ENCODE results near the gene ARHGAP11B.
A peak's percentile ranks its signal among the peaks of the same experiment; 100 is the strongest.

The ARHGAP11B gene

DNA sequence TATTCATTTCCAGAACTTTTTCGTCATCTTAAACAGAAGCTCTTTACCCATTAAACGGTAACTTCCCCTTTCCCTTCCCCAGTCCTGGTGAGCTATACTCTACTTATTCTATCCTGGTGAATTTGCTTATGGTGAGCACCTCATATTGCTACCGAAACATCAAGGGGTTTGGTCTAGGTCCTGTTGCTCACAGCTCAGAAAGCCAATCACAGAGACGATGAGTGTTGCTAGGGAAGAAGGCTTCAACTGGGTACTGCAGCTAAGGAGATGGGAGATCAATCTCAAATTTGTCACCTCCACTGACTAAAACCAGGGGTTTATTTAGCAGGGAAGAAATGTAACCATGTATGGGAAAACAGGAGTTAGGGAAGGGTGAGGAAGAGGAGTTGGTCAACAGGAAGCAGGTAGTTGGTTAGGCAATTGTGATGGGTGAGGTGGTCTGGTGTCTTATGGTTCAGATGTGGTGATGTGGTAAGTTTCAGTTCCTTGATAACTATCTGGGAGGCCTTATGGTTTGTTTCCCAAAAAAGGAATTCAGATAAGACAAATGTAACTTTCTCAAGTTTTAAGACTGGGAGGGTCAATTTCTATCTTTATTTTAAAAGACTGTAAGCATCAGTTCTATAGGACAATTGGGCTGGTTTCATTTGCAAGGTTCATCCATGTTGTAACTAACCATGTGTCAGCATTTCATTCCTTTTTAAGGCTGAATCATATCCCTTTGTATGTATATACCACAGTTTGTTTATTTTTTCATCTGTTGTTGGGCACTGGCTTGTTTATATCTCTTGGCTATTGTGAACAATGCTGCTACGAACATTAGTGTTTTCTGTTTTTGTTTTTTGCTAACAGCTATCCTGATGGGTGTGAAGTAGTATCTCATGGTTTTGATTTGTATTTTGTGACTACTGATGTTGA is 24.3 kb downstream of the ARHGAP11B start:
- peak overlapping the region; percentile 45; the same call in 1 of the 2 replicates for H2AK5ac ChIP-seq (ENCODE audit: low read depth, low read length)
- H2AK9ac ChIP-seq (replicated peaks; ENCODE audit: low read depth, low read length, poor library complexity): no peak overlapping the region
- no peak overlapping the region for H3K56ac ChIP-seq (ENCODE audit: extremely low read depth, insufficient read depth, low read length)
- H3K27ac ChIP-seq (ENCODE audit: insufficient read depth, low read length): peak overlapping the region; percentile 65; the same call in 1 of the 2 replicates
- DNase-seq (peak; percentile 80), ATAC-seq (ENCODE audit: low read depth) (no peak; the same call in 1 of the 2 replicates)
- dilution Hi-C loops (cut with HindIII; ENCODE audit: low sequenced_read_pairs, unreplicated experiment) (no loop called here), intact Hi-C loops (cut with micrococcal nuclease) (no loop called here), in situ Hi-C loops (cut with MboI; ENCODE audit: low sequenced_read_pairs) (loop anchor here (25.0 kb wide), 1 partner anchor 837 kb away; no protein-coding TSS in a partner anchor)
- H3K36me3 ChIP-seq (ENCODE audit: control insufficient read depth, insufficient read depth, low read length): peaks cover 3% of the 10 kb centered on the region; the same call in 1 of the 2 replicates
- H3K4me3 ChIP-seq (ENCODE audit: insufficient read depth, low read depth, low read length): no peak overlapping the region
- TF ChIP-seq BHLHE40 (IDR thresholded peaks at IDR 0.05; ENCODE audit: low read depth, low read length) (no peak), MAFK (IDR thresholded peaks at IDR 0.05; ENCODE audit: low read depth, low read length) (peak; percentile 81), RAD21 (IDR thresholded peaks at IDR 0.05; ENCODE audit: low read length) (no peak), NFE2L2 (IDR thresholded peaks at IDR 0.05; ENCODE audit: low read depth, low read length) (peak; percentile 64), FOS (IDR thresholded peaks at IDR 0.05; ENCODE audit: low read depth, low read length) (0 out of 2 replicates have a peak, but pooled peaks have one; percentile 35), SMC3 (IDR thresholded peaks at IDR 0.05; ENCODE audit: low read depth, low read length) (no peak), MAZ (IDR thresholded peaks at IDR 0.05; ENCODE audit: borderline replicate concordance, low read depth, low read length) (no peak), CEBPB (IDR thresholded peaks at IDR 0.05; ENCODE audit: low read depth, low read length) (0 out of 2 replicates have a peak, but pooled peaks have one; percentile 26)
- TF ChIP-seq, protein P1, sequence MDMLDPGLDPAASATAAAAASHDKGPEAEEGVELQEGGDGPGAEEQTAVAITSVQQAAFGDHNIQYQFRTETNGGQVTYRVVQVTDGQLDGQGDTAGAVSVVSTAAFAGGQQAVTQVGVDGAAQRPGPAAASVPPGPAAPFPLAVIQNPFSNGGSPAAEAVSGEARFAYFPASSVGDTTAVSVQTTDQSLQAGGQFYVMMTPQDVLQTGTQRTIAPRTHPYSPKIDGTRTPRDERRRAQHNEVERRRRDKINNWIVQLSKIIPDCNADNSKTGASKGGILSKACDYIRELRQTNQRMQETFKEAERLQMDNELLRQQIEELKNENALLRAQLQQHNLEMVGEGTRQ (IDR thresholded peaks at IDR 0.05; ENCODE audit: low read depth, low read length): no peak
- TF ChIP-seq, protein P2, sequence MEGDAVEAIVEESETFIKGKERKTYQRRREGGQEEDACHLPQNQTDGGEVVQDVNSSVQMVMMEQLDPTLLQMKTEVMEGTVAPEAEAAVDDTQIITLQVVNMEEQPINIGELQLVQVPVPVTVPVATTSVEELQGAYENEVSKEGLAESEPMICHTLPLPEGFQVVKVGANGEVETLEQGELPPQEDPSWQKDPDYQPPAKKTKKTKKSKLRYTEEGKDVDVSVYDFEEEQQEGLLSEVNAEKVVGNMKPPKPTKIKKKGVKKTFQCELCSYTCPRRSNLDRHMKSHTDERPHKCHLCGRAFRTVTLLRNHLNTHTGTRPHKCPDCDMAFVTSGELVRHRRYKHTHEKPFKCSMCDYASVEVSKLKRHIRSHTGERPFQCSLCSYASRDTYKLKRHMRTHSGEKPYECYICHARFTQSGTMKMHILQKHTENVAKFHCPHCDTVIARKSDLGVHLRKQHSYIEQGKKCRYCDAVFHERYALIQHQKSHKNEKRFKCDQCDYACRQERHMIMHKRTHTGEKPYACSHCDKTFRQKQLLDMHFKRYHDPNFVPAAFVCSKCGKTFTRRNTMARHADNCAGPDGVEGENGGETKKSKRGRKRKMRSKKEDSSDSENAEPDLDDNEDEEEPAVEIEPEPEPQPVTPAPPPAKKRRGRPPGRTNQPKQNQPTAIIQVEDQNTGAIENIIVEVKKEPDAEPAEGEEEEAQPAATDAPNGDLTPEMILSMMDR (conservative IDR thresholded peaks at IDR 0.05; ENCODE audit: low read depth, low read length): no peak
- H3K9me1 ChIP-seq (ENCODE audit: insufficient read depth, low read length): peaks cover 5% of the 10 kb centered on the region
- peak overlapping the region; percentile 26 for H3K14ac ChIP-seq (replicated peaks; ENCODE audit: low read depth, low read length)
- peak overlapping the region; percentile 31 for H2BK5ac ChIP-seq (ENCODE audit: low read depth, low read length, poor library complexity, severe bottlenecking)
- BruUV-seq (replicated peaks): no TSS peak
- H3K79me1 ChIP-seq (ENCODE audit: low read depth in 1 of 2, low read length in 2 of 2): peaks cover 5 to 23% of the 10 kb centered on the region in 2 experiments
- no peak overlapping the region for H3K23ac ChIP-seq (ENCODE audit: low read depth, low read length)
- H2BK15ac ChIP-seq (ENCODE audit: low read depth, low read length): 0 out of 3 replicates have a peak overlapping the region, but pooled peaks have one; percentile 15
- no peaks in the 10 kb centered on the region for H3K27me3 ChIP-seq (ENCODE audit: control insufficient read depth, insufficient read depth, low read length)
- H4K8ac ChIP-seq (ENCODE audit: low read depth in 2 of 2, low read length in 2 of 2): peak overlapping the region; percentile 49 to 59; a peak in 2 of 4 replicates
- H4K20me1 ChIP-seq (ENCODE audit: insufficient read depth, low read length): no peaks in the 10 kb centered on the region
- H2AFZ ChIP-seq (replicated peaks; ENCODE audit: low read length, poor library complexity): no peak overlapping the region
- ChIA-PET CTCF (interaction anchor here (0.6 kb wide), 1 partner anchor 838 kb away, joined by 4 read pairs; no protein-coding TSS in a partner anchor), POLR2A (ENCODE audit: unreplicated experiment) (no interaction called here)
- H2BK20ac ChIP-seq (ENCODE audit: low read depth, low read length): peak overlapping the region; percentile 32; the same call in 1 of the 2 replicates
- H3K4ac ChIP-seq (ENCODE audit: low read depth, low read length): peak overlapping the region; percentile 38; the same call in 1 of the 2 replicates
- peak overlapping the region; percentile 69 for H3K4me2 ChIP-seq (ENCODE audit: low read depth, low read length)
- H3K18ac ChIP-seq (ENCODE audit: low read depth, low read length): peak overlapping the region; percentile 50
- H4K91ac ChIP-seq (ENCODE audit: insufficient read depth, low read depth, low read length): peak overlapping the region; percentile 29; the same call in 1 of the 2 replicates
- no CpG with 5 or more reads among the region's 5 CpGs for WGBS, 2 experiments (ENCODE audit: extremely low coverage in 2 of 2, insufficient read length in 1 of 2)
- peaks cover 5% of the 10 kb centered on the region for H3K4me1 ChIP-seq (ENCODE audit: control insufficient read depth, insufficient read depth, low read length)
- H4K5ac ChIP-seq (ENCODE audit: low read depth, low read length): peak overlapping the region; percentile 80
- H2BK120ac ChIP-seq (ENCODE audit: low read depth, low read length): peak overlapping the region; percentile 45; the same call in 1 of the 2 replicates
- no peak overlapping the region for H3K9ac ChIP-seq (ENCODE audit: low read depth, low read length)
- H3K9me3 ChIP-seq (ENCODE audit: control insufficient read depth, insufficient read depth, low read length): no peaks in the 10 kb centered on the region
